ENCODE results near the gene MFSD6.

DNA sequence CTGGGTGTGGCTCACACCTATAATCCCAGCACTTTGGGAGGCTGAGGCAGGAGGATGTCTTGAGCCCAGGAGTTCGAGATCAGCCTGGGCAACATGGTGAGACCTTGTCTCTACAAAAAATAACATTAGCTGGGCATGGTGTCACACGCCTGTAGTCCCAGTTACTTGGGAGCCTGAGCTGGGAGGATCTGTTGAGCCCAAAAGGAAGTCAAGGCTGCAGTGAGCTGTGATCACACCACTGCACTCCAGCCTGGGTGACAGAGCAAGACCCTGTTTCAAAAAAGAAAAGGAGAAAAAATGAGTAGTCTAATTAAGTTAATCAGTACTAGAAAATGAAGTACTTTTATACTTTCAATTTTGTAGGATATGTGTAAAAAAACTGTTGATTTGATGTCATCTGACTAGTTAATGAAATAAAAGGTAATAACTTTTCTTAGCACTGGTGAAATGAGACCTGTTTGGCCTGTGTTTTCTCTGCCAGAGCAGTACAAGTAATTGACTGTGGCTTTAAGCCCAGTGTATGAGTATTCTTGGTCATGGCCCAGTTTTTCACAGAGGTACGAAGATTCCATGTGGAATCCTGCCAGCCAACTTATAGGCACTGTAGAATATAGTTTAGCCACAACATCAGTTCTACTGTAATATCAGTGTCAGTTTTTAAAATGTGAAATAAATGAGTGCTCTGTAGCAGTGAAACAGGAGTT lies 35.8 kb downstream of the MFSD6 start:
- TF ChIP-seq POLR2A (IDR thresholded peaks at IDR 0.05; ENCODE audit: control extremely low read depth in 1 of 2, low read depth in 2 of 2, low read length in 2 of 2) (no peak), SP1 (IDR thresholded peaks at IDR 0.05; ENCODE audit: low read depth, low read length) (no peak), RAD21 (IDR thresholded peaks at IDR 0.05 in 1 of 2, conservative IDR thresholded peaks at IDR 0.05 in 1 of 2; ENCODE audit: low read depth in 2 of 2, low read length in 2 of 2) (no peak), EP300 (IDR thresholded peaks at IDR 0.05; ENCODE audit: borderline replicate concordance in 1 of 2, low read depth in 2 of 2, low read length in 2 of 2) (no peak), RBBP5 (IDR thresholded peaks at IDR 0.05; ENCODE audit: borderline replicate concordance, low read depth, low read length) (no peak), PHF8 (conservative IDR thresholded peaks at IDR 0.05; ENCODE audit: low read depth, low read length) (no peak)
- TF ChIP-seq, protein P1, sequence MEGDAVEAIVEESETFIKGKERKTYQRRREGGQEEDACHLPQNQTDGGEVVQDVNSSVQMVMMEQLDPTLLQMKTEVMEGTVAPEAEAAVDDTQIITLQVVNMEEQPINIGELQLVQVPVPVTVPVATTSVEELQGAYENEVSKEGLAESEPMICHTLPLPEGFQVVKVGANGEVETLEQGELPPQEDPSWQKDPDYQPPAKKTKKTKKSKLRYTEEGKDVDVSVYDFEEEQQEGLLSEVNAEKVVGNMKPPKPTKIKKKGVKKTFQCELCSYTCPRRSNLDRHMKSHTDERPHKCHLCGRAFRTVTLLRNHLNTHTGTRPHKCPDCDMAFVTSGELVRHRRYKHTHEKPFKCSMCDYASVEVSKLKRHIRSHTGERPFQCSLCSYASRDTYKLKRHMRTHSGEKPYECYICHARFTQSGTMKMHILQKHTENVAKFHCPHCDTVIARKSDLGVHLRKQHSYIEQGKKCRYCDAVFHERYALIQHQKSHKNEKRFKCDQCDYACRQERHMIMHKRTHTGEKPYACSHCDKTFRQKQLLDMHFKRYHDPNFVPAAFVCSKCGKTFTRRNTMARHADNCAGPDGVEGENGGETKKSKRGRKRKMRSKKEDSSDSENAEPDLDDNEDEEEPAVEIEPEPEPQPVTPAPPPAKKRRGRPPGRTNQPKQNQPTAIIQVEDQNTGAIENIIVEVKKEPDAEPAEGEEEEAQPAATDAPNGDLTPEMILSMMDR (IDR thresholded peaks at IDR 0.05; ENCODE audit: control extremely low read depth in 1 of 3, insufficient read depth in 1 of 3, low read depth in 1 of 3, low read length in 3 of 3): no peak
- TF ChIP-seq, protein P2, sequence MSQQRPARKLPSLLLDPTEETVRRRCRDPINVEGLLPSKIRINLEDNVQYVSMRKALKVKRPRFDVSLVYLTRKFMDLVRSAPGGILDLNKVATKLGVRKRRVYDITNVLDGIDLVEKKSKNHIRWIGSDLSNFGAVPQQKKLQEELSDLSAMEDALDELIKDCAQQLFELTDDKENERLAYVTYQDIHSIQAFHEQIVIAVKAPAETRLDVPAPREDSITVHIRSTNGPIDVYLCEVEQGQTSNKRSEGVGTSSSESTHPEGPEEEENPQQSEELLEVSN (IDR thresholded peaks at IDR 0.05): no peak
- TF ChIP-seq, protein P3, sequence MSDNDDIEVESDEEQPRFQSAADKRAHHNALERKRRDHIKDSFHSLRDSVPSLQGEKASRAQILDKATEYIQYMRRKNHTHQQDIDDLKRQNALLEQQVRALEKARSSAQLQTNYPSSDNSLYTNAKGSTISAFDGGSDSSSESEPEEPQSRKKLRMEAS (IDR thresholded peaks at IDR 0.05): no peak
